ENCODE measurements around the gene EIF1B.

DNA sequence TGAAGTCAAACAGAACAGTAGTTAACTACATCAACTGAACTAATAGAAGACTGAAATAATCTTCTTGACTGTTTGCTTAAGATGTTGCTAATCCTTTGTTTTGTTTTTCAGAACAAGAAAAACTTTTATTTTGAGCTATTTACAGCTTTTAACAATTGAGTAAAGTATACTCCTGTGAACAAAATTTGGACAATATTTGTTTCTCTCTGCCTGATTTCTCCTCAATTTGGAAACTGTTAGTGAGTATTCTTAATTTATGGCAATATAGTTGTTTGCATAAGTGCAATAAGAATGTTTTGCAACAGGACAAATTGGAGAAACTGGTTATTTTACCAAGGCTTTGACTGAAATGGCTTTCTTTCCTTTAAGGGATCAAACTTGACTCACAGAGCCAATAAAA lies 41.0 kb downstream of the EIF1B start:
- TF ChIP-seq, protein P1, sequence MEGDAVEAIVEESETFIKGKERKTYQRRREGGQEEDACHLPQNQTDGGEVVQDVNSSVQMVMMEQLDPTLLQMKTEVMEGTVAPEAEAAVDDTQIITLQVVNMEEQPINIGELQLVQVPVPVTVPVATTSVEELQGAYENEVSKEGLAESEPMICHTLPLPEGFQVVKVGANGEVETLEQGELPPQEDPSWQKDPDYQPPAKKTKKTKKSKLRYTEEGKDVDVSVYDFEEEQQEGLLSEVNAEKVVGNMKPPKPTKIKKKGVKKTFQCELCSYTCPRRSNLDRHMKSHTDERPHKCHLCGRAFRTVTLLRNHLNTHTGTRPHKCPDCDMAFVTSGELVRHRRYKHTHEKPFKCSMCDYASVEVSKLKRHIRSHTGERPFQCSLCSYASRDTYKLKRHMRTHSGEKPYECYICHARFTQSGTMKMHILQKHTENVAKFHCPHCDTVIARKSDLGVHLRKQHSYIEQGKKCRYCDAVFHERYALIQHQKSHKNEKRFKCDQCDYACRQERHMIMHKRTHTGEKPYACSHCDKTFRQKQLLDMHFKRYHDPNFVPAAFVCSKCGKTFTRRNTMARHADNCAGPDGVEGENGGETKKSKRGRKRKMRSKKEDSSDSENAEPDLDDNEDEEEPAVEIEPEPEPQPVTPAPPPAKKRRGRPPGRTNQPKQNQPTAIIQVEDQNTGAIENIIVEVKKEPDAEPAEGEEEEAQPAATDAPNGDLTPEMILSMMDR (conservative IDR thresholded peaks at IDR 0.05), result no peak
- no peak for TF ChIP-seq EZH2 (IDR thresholded peaks at IDR 0.05; ENCODE audit: low read depth)

Measured in PC-9 (cell line).